Upper lobe of left lung (tissue), 4 donors: ENCODE data around the gene ELOB.

Experiments
- CTCF ChIP-seq, 6 experiments: fragments of 450-650 bp in 4 of 6; fragments of 200-600 bp in 2 of 6; sonication (generic) in 2 of 6; IDR thresholded peaks; one replicate each; pipeline ENCODE4 v1.5.1; 2016 to 2019; ENCODE audit warnings: antibody characterized with exemption in 6 of 6
- EP300 ChIP-seq, 4 donors: sonication (generic); formaldehyde crosslinking; IDR thresholded peaks; one replicate each; pipeline ENCODE4 v1.5.1; 2017; ENCODE audit warnings: antibody characterized with exemption in 4 of 4, control low read depth in 2 of 4
- POLR2A ChIP-seq, 4 donors: fragments of 450-650 bp; IDR thresholded peaks; one replicate each; pipeline ENCODE4 v1.5.1; 2016 to 2017; ENCODE audit warnings: antibody characterized with exemption in 4 of 4, mild to moderate bottlenecking in 2 of 4
- POLR2AphosphoS5 ChIP-seq, 2 donors: sonication (generic); formaldehyde crosslinking; IDR thresholded peaks; one replicate each; pipeline ENCODE4 v1.5.1; 2017; ENCODE audit warnings: antibody characterized with exemption in 2 of 2

GRCh38 chr16:2763173-2763572 is 13.9 kb downstream of the ELOB start:
- TF ChIP-seq CTCF (IDR thresholded peaks at IDR 0.05) (no peak), POLR2A (IDR thresholded peaks at IDR 0.05) (no peak), POLR2AphosphoS5 (IDR thresholded peaks at IDR 0.05) (no peak), EP300 (IDR thresholded peaks at IDR 0.05) (no peak)
